Measurements from ENCODE around the gene XRCC3. TPM values are rescaled to one million over a fixed set of nuclear protein-coding genes. Genes with fewer than 3 reads are reported as not detected.
A peak's percentile ranks its signal among the peaks of the same experiment; 100 is the strongest.

The XRCC3 gene
- total RNA-seq, 4 donors from 2014 or later, result 7.5 to 20.5 (median 19.5) TPM

- Histone ChIP-seq H3K4me1 (peaks cover 39% of the 10 kb centered on the region), H3K27ac (no peak overlapping the region), H3K27me3 (no peaks in the 10 kb centered on the region), H3K36me3 (peaks cover 40% of the 10 kb centered on the region), H3K9me3 (no peaks in the 10 kb centered on the region), H3K4me3 (no peak overlapping the region)
- no peak for TF ChIP-seq POLR2AphosphoS5 (IDR thresholded peaks at IDR 0.05)
- TF ChIP-seq, protein P1, sequence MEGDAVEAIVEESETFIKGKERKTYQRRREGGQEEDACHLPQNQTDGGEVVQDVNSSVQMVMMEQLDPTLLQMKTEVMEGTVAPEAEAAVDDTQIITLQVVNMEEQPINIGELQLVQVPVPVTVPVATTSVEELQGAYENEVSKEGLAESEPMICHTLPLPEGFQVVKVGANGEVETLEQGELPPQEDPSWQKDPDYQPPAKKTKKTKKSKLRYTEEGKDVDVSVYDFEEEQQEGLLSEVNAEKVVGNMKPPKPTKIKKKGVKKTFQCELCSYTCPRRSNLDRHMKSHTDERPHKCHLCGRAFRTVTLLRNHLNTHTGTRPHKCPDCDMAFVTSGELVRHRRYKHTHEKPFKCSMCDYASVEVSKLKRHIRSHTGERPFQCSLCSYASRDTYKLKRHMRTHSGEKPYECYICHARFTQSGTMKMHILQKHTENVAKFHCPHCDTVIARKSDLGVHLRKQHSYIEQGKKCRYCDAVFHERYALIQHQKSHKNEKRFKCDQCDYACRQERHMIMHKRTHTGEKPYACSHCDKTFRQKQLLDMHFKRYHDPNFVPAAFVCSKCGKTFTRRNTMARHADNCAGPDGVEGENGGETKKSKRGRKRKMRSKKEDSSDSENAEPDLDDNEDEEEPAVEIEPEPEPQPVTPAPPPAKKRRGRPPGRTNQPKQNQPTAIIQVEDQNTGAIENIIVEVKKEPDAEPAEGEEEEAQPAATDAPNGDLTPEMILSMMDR (IDR thresholded peaks at IDR 0.05), result no peak
- no peak for TF ChIP-seq POLR2A (IDR thresholded peaks at IDR 0.05)
- no peak for TF ChIP-seq EP300 (IDR thresholded peaks at IDR 0.05)
- 79% methylated on average over 22 of the region's 34 CpGs for WGBS
- DNase-seq (ENCODE audit: low spot score in 2 of 2), result peak in 1 of 2 donors; percentile 78
Measured at GRCh38 chr14:103738701-103739451, 23.6 kb upstream of the XRCC3 start.

DNA sequence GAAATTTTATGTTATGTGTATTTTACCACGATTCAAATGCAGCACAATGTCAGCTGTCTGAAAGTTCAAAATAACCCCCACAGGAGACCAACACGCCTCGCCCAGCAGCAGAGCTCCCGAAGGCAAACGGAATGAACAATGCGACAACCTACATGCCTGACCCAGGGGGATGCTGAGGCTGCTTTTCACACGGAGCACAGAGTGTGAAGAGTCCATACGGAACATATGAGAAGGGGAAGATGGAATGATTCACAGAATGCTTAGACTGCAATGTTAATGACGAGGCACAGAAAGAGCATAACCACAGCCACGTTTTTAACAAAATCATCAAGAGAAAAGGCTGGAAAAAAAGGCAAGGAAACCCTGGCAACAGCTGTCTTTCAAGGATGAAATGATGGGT is 22.9 kb upstream of the XRCC3 start:
- DNase-seq (ENCODE audit: low spot score in 2 of 2), result peak in 1 of 2 donors; percentile 23
- H3K27me3 ChIP-seq, result no peaks in the 10 kb centered on the region
- 77% methylated on average over 10 of the region's 10 CpGs for WGBS
- H3K4me3 ChIP-seq, result no peak overlapping the region
- TF ChIP-seq EP300 (IDR thresholded peaks at IDR 0.05), result no peak
- no peak for TF ChIP-seq POLR2A (IDR thresholded peaks at IDR 0.05)
- TF ChIP-seq, protein P1 (IDR thresholded peaks at IDR 0.05), result no peak
- TF ChIP-seq POLR2AphosphoS5 (IDR thresholded peaks at IDR 0.05), result no peak
- H3K9me3 ChIP-seq, result no peaks in the 10 kb centered on the region
- H3K36me3 ChIP-seq, result peaks cover 44% of the 10 kb centered on the region
- no peak overlapping the region for H3K27ac ChIP-seq
- H3K4me1 ChIP-seq, result peaks cover 46% of the 10 kb centered on the region

- Histone ChIP-seq H3K27me3 (no peaks in the 10 kb centered on the region), H3K9me3 (no peaks in the 10 kb centered on the region), H3K4me3 (no peak overlapping the region), H3K36me3 (peaks cover 49% of the 10 kb centered on the region), H3K4me1 (peaks cover 52% of the 10 kb centered on the region), H3K27ac (peak overlapping the region; percentile 78)
- 91% methylated on average over 16 of the region's 16 CpGs for WGBS
- no peak for TF ChIP-seq POLR2AphosphoS5 (IDR thresholded peaks at IDR 0.05)
- TF ChIP-seq POLR2A (IDR thresholded peaks at IDR 0.05), result no peak
- TF ChIP-seq EP300 (IDR thresholded peaks at IDR 0.05), result no peak
- TF ChIP-seq, protein P1 (IDR thresholded peaks at IDR 0.05), result no peak
- DNase-seq (ENCODE audit: low spot score in 2 of 2), result peak in 1 of 2 donors; percentile 79
Measured at GRCh38 chr14:103737432-103738045, 22.3 kb upstream of the XRCC3 start.

DNA sequence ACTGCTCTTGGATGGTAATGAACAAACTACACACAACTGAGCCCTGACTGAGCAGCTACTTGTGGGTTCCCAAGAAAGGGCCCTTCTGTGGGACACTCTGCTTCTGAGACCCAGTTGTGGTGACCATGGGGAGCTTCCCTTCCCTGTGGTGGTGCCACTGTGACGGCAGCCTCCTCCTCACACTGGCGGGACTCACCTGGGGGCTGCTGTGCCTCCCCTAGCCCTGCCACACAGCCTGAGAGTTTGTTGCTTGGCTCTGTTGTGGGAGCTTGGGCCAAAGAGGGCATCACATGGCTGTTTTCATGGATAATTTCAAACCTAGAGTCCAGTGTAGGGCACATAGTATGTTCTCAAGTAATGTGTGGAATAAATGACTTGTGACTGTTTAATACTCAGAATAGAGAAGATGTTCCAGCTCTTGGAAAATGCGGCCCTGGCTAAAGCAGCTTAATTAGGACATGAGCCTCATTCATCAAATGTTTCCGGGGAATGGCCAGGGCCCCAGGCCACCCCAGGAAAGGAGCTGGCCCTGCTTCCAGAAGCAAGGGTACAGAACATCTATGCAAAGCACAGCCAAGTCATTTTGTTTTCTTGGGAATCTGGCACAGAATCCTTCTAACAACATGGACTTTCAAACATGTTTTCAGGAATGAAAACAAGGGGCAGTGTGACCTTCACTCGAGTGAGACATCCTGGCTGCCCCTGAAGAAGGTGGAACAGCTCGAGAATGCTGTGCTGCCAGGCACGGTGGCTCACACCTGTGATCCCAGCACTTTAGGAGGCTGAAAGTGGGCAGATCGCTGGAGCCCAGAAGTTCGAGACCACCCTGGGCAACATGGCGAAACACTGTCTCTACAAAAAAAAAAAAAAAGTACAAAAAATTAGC is 21.5 kb upstream of the XRCC3 start:
- WGBS, result 79% methylated on average over 10 of the region's 10 CpGs
- H3K27me3 ChIP-seq, result no peaks in the 10 kb centered on the region
- DNase-seq (ENCODE audit: low spot score in 2 of 2), result peak in 1 of 2 donors; percentile 79
- H3K4me1 ChIP-seq, result peaks cover 60% of the 10 kb centered on the region
- H3K9me3 ChIP-seq, result no peaks in the 10 kb centered on the region
- peaks cover 52% of the 10 kb centered on the region for H3K36me3 ChIP-seq
- no peak for TF ChIP-seq POLR2AphosphoS5 (IDR thresholded peaks at IDR 0.05)
- no peak for TF ChIP-seq POLR2A (IDR thresholded peaks at IDR 0.05)
- no peak for TF ChIP-seq EP300 (IDR thresholded peaks at IDR 0.05)
- TF ChIP-seq, protein P1 (IDR thresholded peaks at IDR 0.05), result no peak
- no peak overlapping the region for H3K4me3 ChIP-seq
- H3K27ac ChIP-seq, result peak overlapping the region; percentile 78
